ENCODE data around the gene ELL. TPM values are rescaled to one million over a fixed set of nuclear protein-coding genes. Genes with fewer than 3 reads are reported as not detected.

The ELL gene
- total and polyA plus RNA-seq, 9 of the 15 experiments (the other 6 are each of a cell fraction or from before 2014, with no cell fraction given), result 0.24 to 22.5 (median 4.1) TPM

- TF ChIP-seq CEBPZ (IDR thresholded peaks at IDR 0.05; ENCODE audit: borderline replicate concordance, low read depth, low read length) (no peak), NFATC3 (IDR thresholded peaks at IDR 0.05) (no peak), ZNF174 (CRISPR knock-in tag; IDR thresholded peaks at IDR 0.05) (no peak), SMARCA5 (IDR thresholded peaks at IDR 0.05) (no peak), ZNF431 (CRISPR knock-in tag; IDR thresholded peaks at IDR 0.05) (no peak), MAFK (IDR thresholded peaks at IDR 0.05; ENCODE audit: low read length) (peak; percentile 56; the same call in 1 of the 2 replicates), ZNF354B (CRISPR knock-in tag; IDR thresholded peaks at IDR 0.05) (no peak), CC2D1A (IDR thresholded peaks at IDR 0.05) (no peak), ESRRB (CRISPR knock-in tag; IDR thresholded peaks at IDR 0.05; ENCODE audit: borderline replicate concordance) (no peak), ZBTB33 (CRISPR knock-in tag; IDR thresholded peaks at IDR 0.05) (no peak), ETS2 (tag; IDR thresholded peaks at IDR 0.05; ENCODE audit: borderline replicate concordance, poor library complexity, severe bottlenecking) (no peak), KHSRP (IDR thresholded peaks at IDR 0.05) (no peak), STAT5B (CRISPR knock-in tag; IDR thresholded peaks at IDR 0.05) (no peak), PBX2 (CRISPR knock-in tag; IDR thresholded peaks at IDR 0.05; ENCODE audit: low read depth) (peak; percentile 56), PBX2 (tag; conservative IDR thresholded peaks at IDR 0.05; ENCODE audit: low read depth) (peak; percentile 92), MAFG (tag; conservative IDR thresholded peaks at IDR 0.05) (peak; percentile 41; the same call in 1 of the 2 replicates), ELF1 (tag; IDR thresholded peaks at IDR 0.05) (peak; percentile 93), CBFA2T2 (conservative IDR thresholded peaks at IDR 0.05) (no peak)
Observed at GRCh38 chr19:18522124-18522861, 423 bp upstream of the ELL start (continued).
